HEK293 (cell line): Measurements from ENCODE around the gene SMIM43.

Source experiments
- CTCF ChIP-seq: fragments of 450-650 bp; formaldehyde crosslinking; IDR thresholded peaks from 2 replicates; pipeline ENCODE4 v1.5.1; 2016; ENCODE audit warnings: missing biosample characterization, missing genetic modification characterization
- SCRT1 ChIP-seq: fragments of 450-650 bp; formaldehyde crosslinking; IDR thresholded peaks from 2 replicates; pipeline ENCODE4 v1.5.1; 2016; ENCODE audit warnings: missing biosample characterization, missing genetic modification characterization, borderline replicate concordance
- YY1 ChIP-seq: fragments of 450-650 bp; formaldehyde crosslinking; IDR thresholded peaks from 2 replicates; pipeline ENCODE4 v1.5.1; 2018; ENCODE audit warnings: missing biosample characterization, missing genetic modification characterization
- ZNF112 ChIP-seq: fragments of 450-650 bp; formaldehyde crosslinking; IDR thresholded peaks from 2 replicates; pipeline ENCODE4 v1.5.0; 2017; ENCODE audit warnings: missing biosample characterization, missing genetic modification characterization
- ZNF138 ChIP-seq: fragments of 450-650 bp; formaldehyde crosslinking; IDR thresholded peaks from 2 replicates; pipeline ENCODE4 v1.5.1; 2016; ENCODE audit warnings: missing biosample characterization, missing genetic modification characterization, borderline replicate concordance
- ZNF23 ChIP-seq: fragments of 450-650 bp; formaldehyde crosslinking; IDR thresholded peaks from 2 replicates; pipeline ENCODE4 v1.5.1; 2016; ENCODE audit warnings: missing biosample characterization, missing genetic modification characterization, borderline replicate concordance
- ZNF24 ChIP-seq: fragments of 450-650 bp; formaldehyde crosslinking; IDR thresholded peaks from 2 replicates; pipeline ENCODE4 v1.5.1; 2016; ENCODE audit warnings: missing biosample characterization, missing genetic modification characterization
- ZNF501 ChIP-seq: fragments of 450-650 bp; formaldehyde crosslinking; IDR thresholded peaks from 2 replicates; pipeline ENCODE4 v1.5.1; 2016; ENCODE audit warnings: missing biosample characterization, missing genetic modification characterization
- ZNF654 ChIP-seq: fragments of 450-650 bp; formaldehyde crosslinking; IDR thresholded peaks from 2 replicates; pipeline ENCODE4 v1.5.1; 2016; ENCODE audit warnings: low read depth, missing biosample characterization, missing genetic modification characterization
- ZNF777 ChIP-seq: fragments of 450-650 bp; formaldehyde crosslinking; IDR thresholded peaks from 2 replicates; pipeline ENCODE4 v1.5.1; 2017; ENCODE audit warnings: missing biosample characterization, missing genetic modification characterization, borderline replicate concordance
- ZNF791 ChIP-seq: fragments of 450-650 bp; formaldehyde crosslinking; IDR thresholded peaks from 2 replicates; pipeline ENCODE4 v1.5.1; 2016; ENCODE audit warnings: missing biosample characterization, missing genetic modification characterization
- TF ChIP-seq, protein P1 (sequence below): fragments of 450-650 bp; formaldehyde crosslinking; IDR thresholded peaks from 2 replicates; pipeline ENCODE4 v1.5.1; 2016; ENCODE audit warnings: missing biosample characterization, missing genetic modification characterization

- TF ChIP-seq ZNF24 (tag by site-specific recombination) (no peak), ZNF791 (tag by site-specific recombination) (no peak), ZNF112 (tag by site-specific recombination) (no peak), ZNF138 (tag by site-specific recombination) (no peak), ZNF654 (tag by site-specific recombination) (no peak), CTCF (tag by site-specific recombination) (no peak), SCRT1 (tag by site-specific recombination) (no peak), ZNF23 (no peak), YY1 (tag by site-specific recombination) (no peak), ZNF501 (tag by site-specific recombination) (no peak), ZNF777 (no peak)
- TF ChIP-seq, protein P1, sequence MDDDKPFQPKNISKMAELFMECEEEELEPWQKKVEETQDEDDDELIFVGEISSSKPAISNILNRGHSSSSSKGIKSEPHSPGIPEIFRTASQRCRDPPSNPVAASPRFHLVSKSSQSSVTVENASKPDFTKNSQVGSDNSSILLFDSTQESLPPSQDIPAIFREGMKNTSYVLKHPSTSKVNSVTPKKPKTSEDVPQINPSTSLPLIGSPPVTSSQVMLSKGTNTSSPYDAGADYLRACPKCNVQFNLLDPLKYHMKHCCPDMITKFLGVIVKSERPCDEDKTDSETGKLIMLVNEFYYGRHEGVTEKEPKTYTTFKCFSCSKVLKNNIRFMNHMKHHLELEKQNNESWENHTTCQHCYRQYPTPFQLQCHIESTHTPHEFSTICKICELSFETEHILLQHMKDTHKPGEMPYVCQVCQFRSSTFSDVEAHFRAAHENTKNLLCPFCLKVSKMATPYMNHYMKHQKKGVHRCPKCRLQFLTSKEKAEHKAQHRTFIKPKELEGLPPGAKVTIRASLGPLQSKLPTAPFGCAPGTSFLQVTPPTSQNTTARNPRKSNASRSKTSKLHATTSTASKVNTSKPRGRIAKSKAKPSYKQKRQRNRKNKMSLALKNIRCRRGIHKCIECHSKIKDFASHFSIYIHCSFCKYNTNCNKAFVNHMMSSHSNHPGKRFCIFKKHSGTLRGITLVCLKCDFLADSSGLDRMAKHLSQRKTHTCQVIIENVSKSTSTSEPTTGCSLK (tag by site-specific recombination), result no peak
These were observed 25.2 kb upstream of the SMIM43 start for GRCh38 chr4:121789960-121790829.
